COLO668 (cell line): ENCODE measurements around the gene ZNF445.
"Not testable (repeated sequence)": the region's sequence is repeated elsewhere in the genome, so short reads cannot be mapped to it uniquely, and the experiment has no call there.

ENCODE experiments used
- DNase-seq: peaks from one replicate; lab custom pipeline; 2025; ENCODE audit not compliant: unreplicated experiment; lab: John Stamatoyannopoulos, UW

The ZNF445 gene

GRCh38 chr3:44476963-44477311 is 533 bp downstream of the ZNF445 start:
- DNase-seq, result no peak

GRCh38 chr3:44476181-44476611 is 1.3 kb downstream of the ZNF445 start:
- no peak for DNase-seq

GRCh38 chr3:44474886-44475285 is 2.6 kb downstream of the ZNF445 start:
- not testable (repeated sequence) for DNase-seq

- no peak for DNase-seq
Observed at GRCh38 chr3:44470430-44470829, 7.0 kb downstream of the ZNF445 start.

- DNase-seq, result no peak
Observed at GRCh38 chr3:44469914-44470313, 7.6 kb downstream of the ZNF445 start.

GRCh38 chr3:44468572-44469520 is 8.6 kb downstream of the ZNF445 start:
- DNase-seq, result no peak

GRCh38 chr3:44468099-44468537 is 9.4 kb downstream of the ZNF445 start:
- DNase-seq, result not testable (repeated sequence)

GRCh38 chr3:44467241-44467640 is 10.2 kb downstream of the ZNF445 start:
- DNase-seq, result no peak

GRCh38 chr3:44464920-44465319 is 12.6 kb downstream of the ZNF445 start:
- not testable (repeated sequence) for DNase-seq

GRCh38 chr3:44464509-44464908 is 13.0 kb downstream of the ZNF445 start:
- no peak for DNase-seq

GRCh38 chr3:44460050-44460449 is 17.4 kb downstream of the ZNF445 start:
- not testable (repeated sequence) for DNase-seq

- no peak for DNase-seq
Observed at GRCh38 chr3:44455318-44455717, 22.2 kb downstream of the ZNF445 start.

- no peak for DNase-seq
Observed at GRCh38 chr3:44454258-44454657, 23.2 kb downstream of the ZNF445 start.

GRCh38 chr3:44451441-44451840 is 26.0 kb downstream of the ZNF445 start:
- DNase-seq, result no peak

GRCh38 chr3:44446929-44447328 is 30.5 kb downstream of the ZNF445 start:
- DNase-seq, result no peak

GRCh38 chr3:44445786-44446185 is 31.7 kb downstream of the ZNF445 start:
- no peak for DNase-seq

GRCh38 chr3:44444896-44445691 is 32.4 kb downstream of the ZNF445 start:
- no peak for DNase-seq

- no peak for DNase-seq
Observed at GRCh38 chr3:44444437-44444836, 33.0 kb downstream of the ZNF445 start.

GRCh38 chr3:44442596-44443309 is 34.7 kb downstream of the ZNF445 start:
- DNase-seq, result no peak

- no peak for DNase-seq
Observed at GRCh38 chr3:44439499-44440295, 37.8 kb downstream of the ZNF445 start.
